Mucosa of descending colon (tissue), 3 donors: ENCODE data around the gene INPP4A. TPM values are rescaled to one million over a fixed set of nuclear protein-coding genes. Genes with fewer than 3 reads are reported as not detected.

Source experiments
- ATAC-seq: fragments of 200-7000 bp; cut with Tn5 transposase; one replicate; pipeline ENCODE4 v1.9.1; 2020; ENCODE audit warnings: mild to moderate bottlenecking, moderate library complexity
- DNase-seq, 3 donors: peaks; one replicate each; pipeline ENCODE4 v3.0.0-alpha.2; 2020
- H3K36me3 ChIP-seq: fragments of 200-600 bp; one replicate; pipeline ENCODE4 v1.8.0; 2021; ENCODE audit warnings: low read depth, mild to moderate bottlenecking
- H3K4me1 ChIP-seq: fragments of 200-600 bp; one replicate; pipeline ENCODE4 v1.8.0; 2021; ENCODE audit warnings: low read depth, mild to moderate bottlenecking
- H3K4me3 ChIP-seq: fragments of 200-600 bp; one replicate; pipeline ENCODE4 v1.8.0; 2021; ENCODE audit warnings: mild to moderate bottlenecking
- H3K9me3 ChIP-seq: fragments of 200-600 bp; one replicate; pipeline ENCODE4 v1.8.0; 2021; ENCODE audit warnings: mild to moderate bottlenecking
- intact Hi-C, 2 donors: fragments of 100-400 bp; cut with DNase I in 1 of 2; cut with micrococcal nuclease in 1 of 2; formaldehyde crosslinking; loops; one replicate each; pipeline versions ENCODE4 v1.11.0 to v1.11.1; 2022; cut with DNase I, micrococcal nuclease
- total RNA-seq, 3 donors: library from RNA; stranded (reverse); fragmentation: NEBNext Ultra II Directional in 2 of 3; extraction: Animal tissue kit (Norgen Biotek cat#: 25700) in 2 of 3; gene quantifications; one replicate each; pipeline versions ENCODE4 v1.2.1 to v1.2.4, GENCODE V29; 2021 to 2023
- TF ChIP-seq, protein P1 (sequence below): fragments of 200-600 bp; IDR thresholded peaks from one replicate; pipeline ENCODE4 v1.8.0; 2022; ENCODE audit warnings: antibody characterized with exemption, mild to moderate bottlenecking
- donor health status: DM: no; HTN: no; CAD: no; lungs with moderate emphysema.
- donor health status: DM: no; HTN: no; CAD: no.
- donor health status: DM: no; HTN: yes; CAD: no.

The INPP4A gene
- total RNA-seq, 3 donors from 2014 or later = 18.2 to 39.8 (median 19.1) TPM

DNA sequence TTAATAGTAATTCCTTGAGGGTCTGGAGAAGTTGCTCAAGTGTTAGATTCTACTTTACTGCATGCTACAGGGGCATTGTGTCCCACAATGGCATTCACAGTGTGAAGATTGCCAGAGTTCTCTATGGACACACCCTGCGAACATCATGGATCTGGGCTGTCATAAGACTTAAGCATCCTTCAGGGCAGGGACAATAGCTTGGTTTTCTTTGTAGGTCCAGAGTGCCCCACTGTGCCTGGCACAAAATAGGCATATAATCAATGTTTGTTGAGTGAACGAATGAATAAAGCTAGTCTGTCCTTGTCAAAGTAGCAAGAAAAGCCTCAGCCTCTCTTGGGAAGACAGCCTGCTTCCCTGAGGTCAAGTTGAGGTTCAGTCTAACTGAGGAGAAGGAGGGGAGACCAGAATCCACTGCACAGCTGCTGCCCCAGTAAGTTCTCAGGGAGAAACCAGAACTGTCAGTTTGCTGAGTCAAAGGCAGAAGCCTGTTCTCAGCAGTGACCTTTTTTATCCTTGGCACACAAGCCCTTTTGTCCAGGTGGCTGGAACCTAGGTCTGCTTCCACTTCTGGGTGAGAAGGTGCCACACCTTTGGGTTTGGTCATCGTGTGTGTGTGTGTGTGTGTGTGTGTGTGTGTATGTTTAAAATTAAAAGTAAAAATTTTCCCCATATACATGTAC, 15.0 kb downstream of the INPP4A start:
- no peak overlapping the region for H3K4me3 ChIP-seq
- peaks cover 11% of the 10 kb centered on the region for H3K4me1 ChIP-seq
- intact Hi-C loops = no loop called here
- H3K36me3 ChIP-seq = no peaks in the 10 kb centered on the region
- TF ChIP-seq, protein P1, sequence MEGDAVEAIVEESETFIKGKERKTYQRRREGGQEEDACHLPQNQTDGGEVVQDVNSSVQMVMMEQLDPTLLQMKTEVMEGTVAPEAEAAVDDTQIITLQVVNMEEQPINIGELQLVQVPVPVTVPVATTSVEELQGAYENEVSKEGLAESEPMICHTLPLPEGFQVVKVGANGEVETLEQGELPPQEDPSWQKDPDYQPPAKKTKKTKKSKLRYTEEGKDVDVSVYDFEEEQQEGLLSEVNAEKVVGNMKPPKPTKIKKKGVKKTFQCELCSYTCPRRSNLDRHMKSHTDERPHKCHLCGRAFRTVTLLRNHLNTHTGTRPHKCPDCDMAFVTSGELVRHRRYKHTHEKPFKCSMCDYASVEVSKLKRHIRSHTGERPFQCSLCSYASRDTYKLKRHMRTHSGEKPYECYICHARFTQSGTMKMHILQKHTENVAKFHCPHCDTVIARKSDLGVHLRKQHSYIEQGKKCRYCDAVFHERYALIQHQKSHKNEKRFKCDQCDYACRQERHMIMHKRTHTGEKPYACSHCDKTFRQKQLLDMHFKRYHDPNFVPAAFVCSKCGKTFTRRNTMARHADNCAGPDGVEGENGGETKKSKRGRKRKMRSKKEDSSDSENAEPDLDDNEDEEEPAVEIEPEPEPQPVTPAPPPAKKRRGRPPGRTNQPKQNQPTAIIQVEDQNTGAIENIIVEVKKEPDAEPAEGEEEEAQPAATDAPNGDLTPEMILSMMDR = no peak
- no peaks in the 10 kb centered on the region for H3K9me3 ChIP-seq
- ATAC-seq (peak; percentile 28), DNase-seq (no peak)

GRCh38 chr2:98460573-98461497, 16.2 kb downstream of the INPP4A start:
- Histone ChIP-seq H3K4me1 (peaks cover 13% of the 10 kb centered on the region), H3K36me3 (no peaks in the 10 kb centered on the region), H3K9me3 (no peaks in the 10 kb centered on the region), H3K4me3 (no peak overlapping the region)
- peak in 2 of 3 donors; percentile 42 to 76 for DNase-seq
- intact Hi-C loops = no loop called here
- TF ChIP-seq, protein P1 = no peak
- ATAC-seq = peak; percentile 37

- intact Hi-C loops = no loop called here
- no peak for ATAC-seq
- Histone ChIP-seq H3K9me3 (no peaks in the 10 kb centered on the region), H3K4me3 (no peak overlapping the region), H3K4me1 (peaks cover 15% of the 10 kb centered on the region), H3K36me3 (no peaks in the 10 kb centered on the region)
- TF ChIP-seq, protein P1 = no peak
- no peak for DNase-seq
These were observed 16.9 kb downstream of the INPP4A start for GRCh38 chr2:98461498-98462049.

GRCh38 chr2:98463081-98463481, 18.4 kb downstream of the INPP4A start:
- Histone ChIP-seq H3K4me3 (no peak overlapping the region), H3K9me3 (no peaks in the 10 kb centered on the region), H3K4me1 (peaks cover 15% of the 10 kb centered on the region), H3K36me3 (no peaks in the 10 kb centered on the region)
- TF ChIP-seq, protein P1 = no peak
- intact Hi-C loops = no loop called here
- ATAC-seq (no peak), DNase-seq (no peak)

DNA sequence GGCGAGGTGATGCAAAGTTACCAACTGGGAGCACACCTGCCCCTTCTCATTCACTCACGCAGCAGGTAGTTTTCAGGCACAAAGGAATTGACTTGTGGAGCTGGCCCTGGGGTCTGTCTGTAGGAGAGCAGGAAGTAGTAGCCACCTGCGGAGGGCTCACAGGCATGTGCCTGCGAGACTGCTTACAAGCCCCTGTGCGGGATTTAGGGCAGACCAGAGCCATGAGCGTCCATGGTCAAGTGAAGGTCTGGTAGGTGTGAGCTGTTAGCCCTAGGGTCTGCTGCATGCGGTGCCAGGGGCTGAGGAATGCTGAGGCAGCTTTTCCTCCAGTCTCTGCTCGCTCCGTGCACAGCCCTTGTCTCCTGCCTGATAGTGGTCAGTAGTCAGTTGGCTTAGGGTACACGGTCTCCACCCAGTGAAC, 18.9 kb downstream of the INPP4A start:
- TF ChIP-seq, protein P1 = no peak
- DNase-seq (no peak), ATAC-seq (no peak)
- peaks cover 15% of the 10 kb centered on the region for H3K4me1 ChIP-seq
- no peaks in the 10 kb centered on the region for H3K9me3 ChIP-seq
- intact Hi-C loops = no loop called here
- H3K36me3 ChIP-seq = no peaks in the 10 kb centered on the region
- no peak overlapping the region for H3K4me3 ChIP-seq
